Measurements from ENCODE around the gene FJX1. TPM values are rescaled to one million over a fixed set of nuclear protein-coding genes. Genes with fewer than 3 reads are reported as not detected.

The FJX1 gene
- total RNA-seq, 1 donor from 2014 or later: 78.8 TPM

DNA sequence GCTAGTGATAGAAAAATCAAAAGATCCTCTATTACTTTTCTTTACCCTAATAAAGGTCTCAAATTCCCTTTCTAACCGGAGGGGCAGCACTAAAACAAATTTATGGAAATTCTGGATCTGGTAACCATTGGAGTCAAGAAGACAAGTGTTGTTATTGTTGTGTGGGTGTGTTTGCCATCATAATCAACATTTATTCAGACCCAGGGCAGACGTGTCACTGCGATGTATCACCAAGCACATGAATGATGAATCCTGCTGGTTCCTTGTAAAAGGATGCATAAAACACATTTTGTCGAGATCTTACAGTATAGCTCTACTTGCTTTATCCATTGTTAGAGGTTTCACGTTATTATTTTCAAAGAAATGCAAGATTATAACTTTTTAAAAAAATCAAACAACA lies 12.1 kb upstream of the FJX1 start:
- no peak for DNase-seq

DNA sequence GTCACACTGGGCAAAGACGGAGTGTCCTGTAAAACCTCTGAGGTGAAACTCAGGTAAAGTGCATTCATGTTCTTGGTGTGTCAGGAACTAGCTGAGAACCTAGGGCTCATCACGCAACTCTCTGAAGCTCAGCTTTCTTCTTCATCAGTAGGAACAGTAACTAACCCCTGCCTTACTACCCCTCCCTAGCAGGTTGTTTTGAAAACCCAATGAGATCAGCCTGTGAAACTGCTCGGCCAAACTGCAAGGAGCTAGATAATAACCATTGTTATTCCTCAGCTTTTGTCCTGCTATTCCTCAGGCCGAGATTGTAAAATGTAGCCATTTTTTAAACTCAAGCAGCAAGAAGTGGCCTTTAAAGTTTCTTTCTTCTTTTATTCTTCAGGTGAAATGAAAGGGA lies 9.8 kb upstream of the FJX1 start:
- no peak for DNase-seq

DNA sequence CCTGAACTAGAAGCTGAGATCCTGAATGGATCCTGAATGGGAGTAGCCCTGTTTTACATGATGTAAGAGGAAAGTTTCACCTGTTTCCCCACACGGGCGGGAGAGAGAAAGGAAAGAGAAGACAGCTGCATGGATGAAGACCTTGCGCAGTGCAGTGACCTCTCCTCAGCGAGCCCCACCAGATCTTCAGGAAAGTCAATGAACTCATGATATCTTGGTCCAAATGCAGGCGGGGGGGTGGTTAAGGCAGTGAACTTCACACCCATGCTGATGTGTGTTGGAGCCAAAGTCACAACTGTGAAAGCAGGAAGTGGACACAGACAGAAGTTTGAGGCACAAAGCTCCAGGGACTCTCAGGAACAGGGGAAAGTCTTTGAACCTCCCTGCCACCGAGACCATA lies 8.6 kb upstream of the FJX1 start:
- DNase-seq: no peak

DNA sequence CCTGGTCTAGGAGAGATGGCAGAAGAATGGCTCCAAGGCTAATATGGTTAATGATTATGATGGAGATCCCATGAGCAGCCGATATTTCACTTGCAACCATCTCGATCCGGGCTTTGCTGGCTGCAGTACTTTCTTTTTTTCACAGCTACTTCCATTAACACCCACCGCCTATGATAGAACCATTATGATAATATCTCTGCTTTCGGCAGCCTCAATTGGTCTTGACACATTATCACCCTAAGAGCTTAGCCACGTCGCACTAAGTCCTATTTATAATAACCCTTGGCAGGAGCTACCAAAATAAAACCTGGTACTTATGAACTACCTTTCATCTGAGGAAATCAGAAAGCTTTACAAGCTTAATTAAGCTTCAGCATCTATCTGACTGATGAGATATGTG lies 7.6 kb upstream of the FJX1 start:
- no peak for DNase-seq

DNA sequence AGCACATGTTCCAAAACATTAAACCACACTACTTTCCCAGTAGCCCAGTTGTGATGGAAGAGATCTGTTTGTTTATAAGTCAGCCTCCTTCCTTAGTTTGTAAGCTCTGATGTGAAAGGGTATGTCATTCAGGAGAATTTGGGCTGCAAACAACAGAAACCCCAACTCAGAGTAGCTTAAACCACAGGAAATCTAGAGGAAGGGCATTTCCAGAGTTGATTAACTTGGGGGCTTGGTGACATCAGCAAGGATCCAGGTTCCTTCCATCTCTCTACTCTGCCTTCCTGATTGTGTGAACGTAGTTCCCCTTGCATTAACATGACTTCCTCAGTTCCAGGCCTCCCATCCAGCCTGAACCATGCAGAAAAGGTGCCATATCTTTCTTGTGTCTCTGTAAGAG lies 6.5 kb upstream of the FJX1 start:
- DNase-seq: no peak

DNA sequence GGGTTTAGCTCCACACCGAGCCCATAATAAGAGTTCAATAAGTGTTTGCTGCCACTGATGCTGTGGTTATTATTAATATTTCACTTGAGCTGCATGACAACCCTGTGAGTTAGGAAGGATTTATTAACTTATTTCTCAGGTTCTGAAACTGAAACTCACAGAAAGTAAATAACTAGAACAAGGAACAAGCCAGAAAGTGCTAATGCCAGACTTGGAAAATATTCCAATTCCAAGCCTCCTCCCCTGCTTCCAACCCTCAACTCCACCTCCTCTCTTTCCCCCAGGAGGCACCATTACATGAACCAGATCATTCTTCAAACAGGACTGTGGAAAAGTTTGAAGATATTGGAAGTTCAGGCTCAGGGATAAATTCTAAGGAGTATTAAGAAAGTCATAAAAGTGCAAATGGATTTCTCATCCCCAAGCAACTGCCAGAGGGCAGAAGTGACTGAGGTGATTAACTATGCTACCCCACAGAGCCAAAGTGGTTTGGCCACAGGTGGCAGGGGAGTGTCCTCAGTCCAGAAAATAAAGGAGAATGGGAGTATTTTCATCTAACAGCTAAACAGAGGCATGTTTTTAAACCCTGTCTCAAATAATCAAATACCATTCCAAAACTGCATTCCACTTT lies 3.2 kb upstream of the FJX1 start:
- no peak for DNase-seq

DNA sequence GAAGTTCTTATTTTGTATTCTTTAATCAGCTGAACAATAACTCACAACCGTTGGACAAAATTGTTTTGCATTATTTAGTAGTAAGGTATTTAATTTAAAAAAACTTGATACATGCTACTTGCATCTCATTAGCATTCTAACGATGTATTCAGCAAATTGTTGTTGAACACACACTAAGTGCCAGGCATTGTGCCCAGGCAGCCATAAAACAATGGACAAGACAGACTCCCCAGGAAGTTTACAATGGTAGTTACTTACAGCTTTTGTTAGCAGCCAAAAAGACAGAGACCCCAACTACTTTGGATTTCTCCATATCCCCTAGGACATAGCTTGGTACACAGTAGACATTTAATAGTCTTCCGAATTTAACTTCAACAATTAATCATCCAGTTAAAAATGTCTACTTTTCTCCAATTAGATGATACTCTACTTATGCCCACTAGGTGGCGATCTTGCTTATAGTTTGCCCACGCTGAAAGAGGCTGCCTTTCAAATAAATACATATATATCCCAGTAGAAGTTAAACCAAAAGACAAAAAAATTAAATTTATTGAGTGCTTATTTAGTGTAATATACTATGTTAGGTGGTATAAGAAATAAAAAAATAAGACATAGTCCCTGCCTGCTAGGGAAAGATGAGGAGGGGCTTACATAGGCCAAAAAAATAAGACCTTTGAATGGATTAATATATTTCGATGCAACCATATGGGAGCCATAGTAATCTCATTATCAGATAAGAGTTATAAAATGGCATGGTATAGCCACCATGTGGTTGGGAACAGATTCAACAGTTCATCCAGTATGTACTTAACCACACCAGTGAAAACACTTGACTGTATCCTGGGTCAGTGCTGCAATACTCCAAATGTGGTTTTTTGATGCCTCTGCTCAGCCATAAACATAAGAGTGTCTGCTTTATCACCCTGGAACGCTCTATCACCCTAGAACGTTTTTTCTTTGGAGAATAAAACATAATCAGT lies 2.0 kb upstream of the FJX1 start:
- peak; percentile 12 for DNase-seq

DNA sequence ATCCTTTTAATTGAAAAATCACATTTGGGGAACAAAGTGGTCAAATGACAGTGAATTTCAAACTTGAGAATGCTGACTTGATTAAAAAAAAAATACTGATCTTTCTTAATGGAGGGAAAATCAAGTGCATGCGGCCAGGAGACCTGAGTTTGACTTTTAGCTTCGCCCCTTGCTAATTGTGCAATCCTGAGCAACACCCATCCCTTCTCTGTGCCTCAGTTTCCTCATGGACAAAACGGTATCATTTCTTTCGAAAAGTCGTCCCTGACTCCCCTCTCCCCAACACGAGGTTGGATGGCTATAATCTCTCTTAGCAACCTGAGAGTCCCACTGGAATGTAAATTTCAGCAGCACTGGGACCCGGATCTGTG lies 959 bp upstream of the FJX1 start:
- DNase-seq: no peak

DNA sequence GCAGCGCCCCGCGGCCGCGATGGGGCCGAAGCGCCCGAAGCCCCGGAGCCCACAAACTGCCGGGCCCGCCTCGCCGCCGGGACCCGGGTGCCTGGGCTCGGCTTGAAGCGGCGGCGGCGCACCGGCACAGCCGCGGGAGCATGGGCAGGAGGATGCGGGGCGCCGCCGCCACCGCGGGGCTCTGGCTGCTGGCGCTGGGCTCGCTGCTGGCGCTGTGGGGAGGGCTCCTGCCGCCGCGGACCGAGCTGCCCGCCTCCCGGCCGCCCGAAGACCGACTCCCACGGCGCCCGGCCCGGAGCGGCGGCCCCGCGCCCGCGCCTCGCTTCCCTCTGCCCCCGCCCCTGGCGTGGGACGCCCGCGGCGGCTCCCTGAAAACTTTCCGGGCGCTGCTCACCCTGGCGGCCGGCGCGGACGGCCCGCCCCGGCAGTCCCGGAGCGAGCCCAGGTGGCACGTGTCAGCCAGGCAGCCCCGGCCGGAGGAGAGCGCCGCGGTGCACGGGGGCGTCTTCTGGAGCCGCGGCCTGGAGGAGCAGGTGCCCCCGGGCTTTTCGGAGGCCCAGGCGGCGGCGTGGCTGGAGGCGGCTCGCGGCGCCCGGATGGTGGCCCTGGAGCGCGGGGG lies 346 bp downstream of the FJX1 start:
- no peak for DNase-seq

DNA sequence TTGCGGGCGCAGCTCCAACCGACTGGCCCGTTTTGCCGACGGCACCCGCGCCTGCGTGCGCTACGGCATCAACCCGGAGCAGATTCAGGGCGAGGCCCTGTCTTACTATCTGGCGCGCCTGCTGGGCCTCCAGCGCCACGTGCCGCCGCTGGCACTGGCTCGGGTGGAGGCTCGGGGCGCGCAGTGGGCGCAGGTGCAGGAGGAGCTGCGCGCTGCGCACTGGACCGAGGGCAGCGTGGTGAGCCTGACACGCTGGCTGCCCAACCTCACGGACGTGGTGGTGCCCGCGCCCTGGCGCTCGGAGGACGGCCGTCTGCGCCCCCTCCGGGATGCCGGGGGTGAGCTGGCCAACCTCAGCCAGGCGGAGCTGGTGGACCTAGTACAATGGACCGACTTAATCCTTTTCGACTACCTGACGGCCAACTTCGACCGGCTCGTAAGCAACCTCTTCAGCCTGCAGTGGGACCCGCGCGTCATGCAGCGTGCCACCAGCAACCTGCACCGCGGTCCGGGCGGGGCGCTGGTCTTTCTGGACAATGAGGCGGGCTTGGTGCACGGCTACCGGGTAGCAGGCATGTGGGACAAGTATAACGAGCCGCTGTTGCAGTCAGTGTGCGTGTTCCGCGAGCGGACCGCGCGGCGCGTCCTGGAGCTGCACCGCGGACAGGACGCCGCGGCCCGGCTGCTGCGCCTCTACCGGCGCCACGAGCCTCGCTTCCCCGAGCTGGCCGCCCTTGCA lies 1.0 kb downstream of the FJX1 start:
- DNase-seq: peak; percentile 58

DNA sequence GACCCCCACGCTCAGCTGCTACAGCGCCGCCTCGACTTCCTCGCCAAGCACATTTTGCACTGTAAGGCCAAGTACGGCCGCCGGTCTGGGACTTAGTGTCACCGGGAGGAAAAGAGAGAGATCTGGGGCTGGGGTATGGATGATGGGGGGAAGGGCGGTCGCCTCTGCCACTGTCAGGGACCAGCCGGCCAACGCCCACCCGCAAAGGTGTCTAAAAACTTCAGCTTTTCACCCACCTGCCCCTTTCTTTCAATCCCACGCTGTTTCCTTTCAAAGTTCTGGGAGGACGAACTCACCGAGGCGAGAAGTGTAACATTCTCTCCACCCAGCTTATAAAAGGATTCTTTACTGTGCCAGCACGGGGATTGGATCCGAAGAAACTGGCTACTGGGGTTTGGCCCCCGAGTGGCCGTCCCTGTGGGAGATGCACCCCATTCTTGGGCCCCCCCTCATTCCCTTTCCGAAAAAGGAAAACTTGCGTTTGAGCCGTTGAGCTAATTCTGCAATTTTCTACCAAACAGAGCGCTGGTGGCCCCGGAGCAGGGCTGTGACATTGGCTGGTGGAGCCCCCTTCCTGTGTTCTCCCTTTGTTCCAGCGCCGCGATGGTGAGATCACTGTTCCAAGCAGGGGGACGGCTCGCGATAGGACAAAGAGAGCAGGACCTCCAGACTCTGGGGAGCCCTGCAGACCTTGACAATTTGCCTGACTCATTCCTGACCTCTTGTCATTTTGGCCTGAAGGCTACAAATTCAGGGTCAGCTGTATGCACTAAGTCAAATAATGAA lies 1.8 kb downstream of the FJX1 start:
- no peak for DNase-seq

DNA sequence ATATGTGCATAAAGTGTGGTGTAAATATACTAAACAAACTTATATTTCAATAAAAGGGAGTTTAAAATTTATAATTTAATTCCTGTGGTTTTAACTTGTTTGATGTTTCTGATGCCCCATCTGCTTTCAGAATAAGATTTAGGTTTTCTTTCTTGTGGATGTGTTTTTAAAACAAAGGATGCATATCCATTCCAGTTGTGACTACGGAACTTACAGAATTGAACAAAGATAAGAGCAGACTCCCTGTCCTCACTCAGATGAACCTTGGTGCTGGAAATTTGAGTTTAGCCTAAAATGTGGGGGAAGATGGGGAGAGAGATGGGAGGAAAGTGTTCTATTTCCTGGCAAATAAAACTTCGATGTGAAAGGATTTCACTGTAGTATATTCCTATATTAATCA lies 2.5 kb downstream of the FJX1 start:
- no peak for DNase-seq

DNA sequence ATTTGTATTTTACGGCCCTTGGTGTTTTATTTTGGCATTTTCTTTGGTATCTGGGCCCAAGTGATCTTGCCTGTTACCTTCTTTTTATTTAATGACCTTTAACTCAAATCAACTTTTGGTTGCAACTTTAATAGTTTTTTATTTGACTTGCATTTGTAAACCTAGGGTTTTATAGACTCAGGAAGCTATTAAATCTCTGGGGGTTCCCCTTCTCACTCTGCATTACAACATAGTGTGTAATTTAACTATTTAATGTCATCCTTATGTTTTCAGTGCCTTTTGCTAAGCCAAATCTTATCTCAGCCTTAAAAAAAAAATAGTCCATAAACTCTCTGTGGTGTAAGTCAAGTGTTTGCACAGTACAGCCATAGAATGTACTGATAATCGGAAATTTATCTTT lies 3.4 kb downstream of the FJX1 start:
- DNase-seq: no peak

DNA sequence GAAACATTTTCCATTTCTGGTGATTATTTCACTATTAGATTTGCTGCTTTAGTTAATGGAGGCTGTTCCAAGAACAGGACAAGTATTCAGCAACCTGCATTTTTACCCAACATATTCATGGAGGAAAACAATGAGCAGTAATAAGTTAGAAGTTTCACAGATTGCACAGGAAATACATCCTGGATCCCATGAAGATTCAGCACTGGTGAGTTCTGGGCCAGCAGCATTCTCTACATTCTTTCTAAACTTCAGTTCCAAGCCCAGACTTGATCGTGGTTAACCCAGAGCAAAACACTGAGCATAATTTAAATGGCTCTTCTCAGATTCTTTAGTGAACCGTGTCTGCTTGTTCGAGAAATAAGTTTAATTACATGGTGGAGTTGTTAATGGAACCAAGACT lies 3.8 kb downstream of the FJX1 start:
- DNase-seq: no peak

DNA sequence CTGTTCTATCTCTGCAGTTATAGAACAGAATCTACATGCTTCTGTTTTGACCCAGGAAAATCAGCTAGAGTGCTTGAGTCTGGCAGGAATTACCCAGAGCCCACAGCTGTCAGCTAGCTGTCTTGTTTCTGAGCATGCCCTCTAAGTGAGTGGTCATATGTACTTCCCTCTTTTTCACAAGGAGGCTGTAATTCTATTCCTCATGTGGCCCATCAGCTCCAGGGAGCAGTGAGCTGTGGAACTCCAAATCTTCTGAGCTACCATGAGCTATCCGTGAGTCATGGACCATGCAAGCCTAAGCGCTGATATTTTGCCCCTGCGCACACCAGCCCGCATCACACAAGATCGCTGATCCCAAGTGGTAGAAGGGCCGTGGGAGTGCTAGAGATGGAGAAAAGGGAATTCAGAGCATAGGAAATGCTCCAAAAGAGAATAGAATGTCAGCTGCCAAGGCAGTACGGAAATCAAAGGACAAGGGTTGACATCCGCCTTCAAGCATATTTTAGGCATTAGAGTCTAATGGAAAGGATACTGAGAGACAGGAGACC lies 5.4 kb downstream of the FJX1 start:
- no peak for DNase-seq

DNA sequence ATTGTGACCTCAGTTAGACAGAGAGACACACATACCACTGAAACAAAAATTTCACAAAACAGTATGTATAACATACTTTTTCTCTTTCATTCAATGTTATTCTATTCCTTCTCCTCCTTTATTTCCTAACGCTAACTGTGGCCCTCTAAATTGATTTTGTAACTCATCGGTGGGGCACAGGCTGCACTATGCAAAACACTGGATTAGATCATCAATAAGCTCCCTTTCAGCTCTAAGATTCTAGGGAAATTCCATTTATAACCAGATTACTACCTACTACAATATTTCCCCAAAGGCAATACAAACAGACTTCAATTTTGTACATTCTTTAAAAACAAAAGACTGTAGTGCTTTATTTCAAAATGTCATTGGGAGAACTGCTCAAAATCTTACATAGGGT lies 6.1 kb downstream of the FJX1 start:
- DNase-seq: no peak

DNA sequence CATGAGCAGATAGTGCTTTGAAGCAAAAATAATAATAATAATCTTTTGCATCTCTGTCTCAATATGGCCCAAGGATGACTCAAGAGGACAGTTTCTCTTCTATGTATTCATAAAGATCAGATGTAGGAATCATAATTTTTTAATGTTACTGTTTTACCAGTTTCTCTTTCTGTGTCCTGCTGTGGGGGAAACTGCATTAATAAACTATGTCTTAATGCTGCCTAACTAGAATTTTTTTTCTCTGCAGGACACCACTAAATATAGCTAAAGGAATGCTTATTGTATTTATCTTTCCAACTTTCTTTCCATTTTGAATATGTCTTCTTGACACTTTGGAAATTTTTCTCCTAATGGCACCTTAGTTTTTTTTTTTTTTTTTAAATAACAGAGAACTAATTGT lies 6.5 kb downstream of the FJX1 start:
- DNase-seq: no peak

DNA sequence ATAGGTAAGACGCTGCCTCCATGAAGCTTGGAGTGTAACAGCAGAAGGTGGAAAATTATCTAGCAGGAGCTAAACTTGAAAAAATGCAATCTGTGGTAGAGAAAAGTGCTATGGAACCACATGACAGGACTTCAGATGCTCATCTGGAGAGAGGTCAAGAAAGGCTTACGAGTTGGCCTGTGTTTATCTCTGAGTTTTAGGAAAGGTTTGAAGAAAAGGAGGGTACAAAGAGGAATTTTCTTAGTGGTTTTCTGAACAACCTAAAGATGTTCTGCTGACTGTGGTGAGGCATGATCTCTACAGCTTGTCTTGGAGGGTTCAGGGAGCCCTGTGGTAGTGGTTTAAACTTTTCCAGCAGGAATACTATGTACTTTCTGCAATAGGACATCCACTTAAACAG lies 8.2 kb downstream of the FJX1 start:
- DNase-seq: no peak

DNA sequence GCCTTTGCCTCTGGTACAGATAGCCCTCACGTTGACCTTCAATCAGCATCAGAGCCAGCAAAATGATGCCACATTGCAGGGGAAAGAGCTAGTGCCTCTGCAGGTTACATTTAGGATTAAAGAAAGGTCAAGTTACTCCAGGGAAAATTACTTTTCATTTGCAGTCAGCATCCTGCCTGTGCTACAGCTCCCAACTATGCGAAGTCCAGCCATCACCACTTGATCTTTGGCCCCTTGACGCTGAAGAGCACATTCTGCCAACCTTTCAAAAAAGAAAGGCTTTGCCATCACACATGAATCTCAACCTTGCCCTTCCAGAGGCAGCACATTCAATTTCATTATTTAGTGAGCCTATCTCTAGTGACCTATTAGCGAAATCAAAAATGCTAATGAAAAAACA lies 11.3 kb downstream of the FJX1 start:
- no peak for DNase-seq

DNA sequence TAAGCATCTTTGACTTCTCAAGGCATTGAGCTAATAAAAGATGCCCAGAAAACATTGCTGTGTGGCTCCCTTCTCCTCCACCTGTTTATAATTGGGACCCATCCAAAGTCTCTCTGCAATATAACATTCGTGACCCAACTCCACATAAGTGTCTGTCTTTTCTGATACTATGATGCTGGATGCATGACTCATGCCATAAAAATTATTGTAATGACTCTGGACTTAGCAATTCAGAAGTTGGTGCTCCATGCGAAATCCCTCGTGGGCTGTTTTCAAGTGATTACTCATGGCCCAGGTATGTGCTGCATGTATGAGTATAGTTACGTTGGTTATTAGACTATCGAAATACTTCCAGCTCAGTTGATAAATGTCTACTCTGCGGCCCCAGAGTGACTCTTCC lies 11.7 kb downstream of the FJX1 start:
- DNase-seq: no peak

DNA sequence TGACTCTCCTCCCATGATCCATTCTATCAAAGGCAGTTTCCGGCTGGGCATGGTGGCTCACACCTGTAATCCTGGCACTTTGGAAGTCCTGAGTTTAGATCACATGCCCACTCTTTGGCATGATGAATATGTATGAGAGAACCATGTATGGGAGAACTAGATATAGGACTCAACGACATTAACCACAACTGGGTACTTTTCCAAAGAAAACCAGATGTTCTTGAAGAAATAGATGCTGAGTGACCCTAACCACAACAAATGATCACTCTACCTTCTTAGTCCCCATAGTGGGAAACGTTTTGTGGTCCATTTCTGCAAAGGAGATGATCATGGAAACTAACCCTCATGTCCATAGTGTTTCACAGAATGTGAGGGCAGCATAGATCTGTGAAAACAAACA lies 13.6 kb downstream of the FJX1 start:
- no peak for DNase-seq

DNA sequence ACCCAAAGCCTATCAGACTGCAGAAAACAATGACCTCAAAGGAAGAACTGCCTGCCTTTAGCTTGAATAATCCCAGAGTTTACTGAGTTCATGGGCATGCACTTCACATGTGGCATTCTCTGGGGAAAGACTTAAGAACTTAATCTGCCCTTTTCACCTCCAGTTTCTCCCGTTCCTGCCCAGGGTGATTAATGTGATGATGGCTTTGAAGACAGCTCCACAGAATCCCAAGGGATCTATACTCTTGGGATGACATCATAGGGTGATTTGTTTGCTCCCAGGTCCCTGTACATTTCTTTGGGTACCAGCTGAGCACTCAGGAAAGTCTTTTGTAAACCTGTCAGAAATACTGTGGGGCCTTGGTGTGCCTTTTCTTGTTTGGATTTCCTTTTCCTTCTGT lies 14.0 kb downstream of the FJX1 start:
- no peak for DNase-seq

Data from occipital lobe (tissue), 2 donors.